ENCODE results near the gene MRPS34. TPM values are rescaled to one million over a fixed set of nuclear protein-coding genes. Genes with fewer than 3 reads are reported as not detected.

The MRPS34 gene
- polyA plus RNA-seq, 1 experiment = 55.8 TPM

- no peaks in the 10 kb centered on the region for H3K27me3 ChIP-seq (ENCODE audit: control insufficient read depth, insufficient read depth, low read length)
- no peak overlapping the region for H3K27ac ChIP-seq (ENCODE audit: low read depth, low read length)
- ChIA-PET POLR2A (interaction anchor here (0.5 to 2.8 kb wide), 10 partner anchors 8 to 373 kb away, joined by 4 to 21 read pairs (median 8); partner anchors contain the start of genes EME2, FAHD1, HAGH and JPT2), CTCF (interaction anchor here (0.8 to 1.3 kb wide), 3 partner anchors 8 to 28 kb away, joined by 3 to 6 read pairs (median 3); partner anchors contain the start of genes EME2 and MRPS34)
- 0 out of 2 replicates have a peak, but pooled peaks have one; percentile 7 for TF ChIP-seq CTCF (IDR thresholded peaks at IDR 0.05; ENCODE audit: low read depth, low read length)
- no peaks in the 10 kb centered on the region; the same call in 1 of the 2 replicates for H3K9me3 ChIP-seq (ENCODE audit: control insufficient read depth, insufficient read depth, low read length)
- DNase-seq (ENCODE audit: low read depth, low spot score) = no peak
- H3K4me3 ChIP-seq (ENCODE audit: low read depth, low read length) = peak overlapping the region; percentile 80
Observed at GRCh38 chr16:1781758-1782407, 8.9 kb upstream of the MRPS34 start.

GRCh38 chr16:1781254-1781653 lies 8.3 kb upstream of the MRPS34 start:
- POLR2A ChIA-PET = interaction anchor here (1.5 to 2.8 kb wide), 3 partner anchors 11 to 75 kb away, joined by 7 to 21 read pairs (median 12); partner anchors contain the start of genes FAHD1, HAGH, MAPK8IP3 and NME3
- CTCF ChIA-PET = no interaction called here
- Histone ChIP-seq H3K9me3 (ENCODE audit: control insufficient read depth, insufficient read depth, low read length) (no peaks in the 10 kb centered on the region; the same call in 1 of the 2 replicates), H3K27me3 (ENCODE audit: control insufficient read depth, insufficient read depth, low read length) (no peaks in the 10 kb centered on the region), H3K4me3 (ENCODE audit: low read depth, low read length) (peak overlapping the region; percentile 80), H3K27ac (ENCODE audit: low read depth, low read length) (no peak overlapping the region)
- TF ChIP-seq CTCF (IDR thresholded peaks at IDR 0.05; ENCODE audit: low read depth, low read length) = no peak
- DNase-seq (ENCODE audit: low read depth, low spot score) = no peak

- no peak overlapping the region for H3K27ac ChIP-seq (ENCODE audit: low read depth, low read length)
- H3K4me3 ChIP-seq (ENCODE audit: low read depth, low read length) = no peak overlapping the region
- ChIA-PET POLR2A (no interaction called here), CTCF (no interaction called here)
- no peaks in the 10 kb centered on the region for H3K27me3 ChIP-seq (ENCODE audit: control insufficient read depth, insufficient read depth, low read length)
- H3K9me3 ChIP-seq (ENCODE audit: control insufficient read depth, insufficient read depth, low read length) = no peaks in the 10 kb centered on the region; the same call in 1 of the 2 replicates
- no peak for TF ChIP-seq CTCF (IDR thresholded peaks at IDR 0.05; ENCODE audit: low read depth, low read length)
- no peak for DNase-seq (ENCODE audit: low read depth, low spot score)
Observed at GRCh38 chr16:1780677-1781072, 7.7 kb upstream of the MRPS34 start.

GRCh38 chr16:1779741-1780676 lies 7.1 kb upstream of the MRPS34 start:
- Histone ChIP-seq H3K9me3 (ENCODE audit: control insufficient read depth, insufficient read depth, low read length) (no peaks in the 10 kb centered on the region; the same call in 1 of the 2 replicates), H3K27ac (ENCODE audit: low read depth, low read length) (no peak overlapping the region), H3K27me3 (ENCODE audit: control insufficient read depth, insufficient read depth, low read length) (no peaks in the 10 kb centered on the region), H3K4me3 (ENCODE audit: low read depth, low read length) (no peak overlapping the region)
- no peak for DNase-seq (ENCODE audit: low read depth, low spot score)
- ChIA-PET CTCF (no interaction called here), POLR2A (no interaction called here)
- TF ChIP-seq CTCF (IDR thresholded peaks at IDR 0.05; ENCODE audit: low read depth, low read length) = no peak
